ENCODE data around the gene HSPA9. TPM values are rescaled to one million over a fixed set of nuclear protein-coding genes. Genes with fewer than 3 reads are reported as not detected.

Gene HSPA9
- polyA plus RNA-seq, 2 of the 4 experiments (the other 2 are of a cell fraction): 417 to 615 TPM

DNA sequence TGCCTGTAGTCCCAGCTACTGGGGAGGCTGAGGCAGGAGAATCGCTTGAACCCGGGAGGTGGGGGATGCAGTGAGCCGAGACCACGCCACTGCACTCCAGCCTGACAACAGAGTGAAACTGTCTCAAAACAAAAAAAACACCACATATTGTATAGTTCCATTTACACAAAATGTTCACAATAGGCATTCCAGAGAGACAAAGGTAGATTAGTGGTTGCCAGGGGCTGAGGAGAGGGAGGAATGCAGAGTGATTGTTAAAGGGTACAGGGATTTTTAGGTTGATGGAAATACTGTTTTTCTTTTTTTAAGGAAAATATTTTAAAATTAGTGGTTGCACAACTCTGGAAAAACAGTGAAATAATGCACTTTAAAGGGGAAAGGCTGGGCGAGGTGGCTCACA is 51.8 kb downstream of the HSPA9 start:
- no peak overlapping the region for H3K4me3 ChIP-seq
- WGBS (ENCODE audit: missing lambda C conversion rate): 94% methylated on average over 5 of the region's 5 CpGs
- POLR2A ChIA-PET: no interaction called here
- FAIRE-seq (no peak), ATAC-seq (no peak), DNase-seq (ENCODE audit: low read depth in 1 of 2, low spot score in 1 of 2) (no peak)
- H3K4me1 ChIP-seq: peaks cover 17% of the 10 kb centered on the region
- no peak overlapping the region for H3K4me2 ChIP-seq
- TF ChIP-seq BHLHE40 (IDR thresholded peaks at IDR 0.05; ENCODE audit: low read depth, low read length) (no peak), RCOR1 (IDR thresholded peaks at IDR 0.05; ENCODE audit: low read depth, low read length) (no peak), NPAS2 (CRISPR knock-in tag; IDR thresholded peaks at IDR 0.05; ENCODE audit: borderline replicate concordance) (no peak), RARB (CRISPR knock-in tag; IDR thresholded peaks at IDR 0.05) (no peak), PHF8 (IDR thresholded peaks at IDR 0.05; ENCODE audit: borderline replicate concordance, low read depth) (no peak), KDM5A (IDR thresholded peaks at IDR 0.05) (no peak), POLR2A (IDR thresholded peaks at IDR 0.05; ENCODE audit: low read length) (no peak), EP300 (IDR thresholded peaks at IDR 0.05) (no peak)
- H3K27ac ChIP-seq: no peak overlapping the region
- no peaks in the 10 kb centered on the region for H3K9me3 ChIP-seq
- CTCF ChIA-PET: no interaction called here

DNA sequence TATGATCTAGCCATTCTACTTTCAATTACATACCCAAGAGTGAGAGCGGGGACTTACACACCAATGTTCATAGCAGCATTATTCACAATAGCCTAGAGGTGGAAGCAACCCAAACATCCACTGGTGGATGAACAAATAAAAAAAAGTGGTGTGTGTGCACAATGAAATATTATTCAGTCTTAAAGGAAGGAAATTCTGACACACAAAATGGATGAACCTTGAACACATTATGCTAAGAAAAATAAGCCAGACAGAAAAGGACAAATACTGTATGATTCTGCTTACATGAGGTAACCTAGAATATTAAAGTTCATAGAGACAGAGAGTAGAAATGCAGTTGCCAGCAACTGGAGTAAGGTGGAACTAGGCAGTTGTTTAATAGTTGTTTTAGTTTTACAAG is 54.2 kb downstream of the HSPA9 start:
- no peak for FAIRE-seq
- ChIA-PET CTCF (interaction anchor here (1.6 kb wide), 1 partner anchor 17 kb away, joined by 6 read pairs; no protein-coding TSS in a partner anchor), POLR2A (interaction anchor here (0.5 kb wide), 1 partner anchor 15 kb away, joined by 3 read pairs; no protein-coding TSS in a partner anchor)
- Histone ChIP-seq H3K27ac (no peak overlapping the region), H3K9me3 (no peaks in the 10 kb centered on the region), H3K4me3 (no peak overlapping the region), H3K4me2 (no peak overlapping the region), H3K4me1 (peaks cover 13% of the 10 kb centered on the region)
- WGBS (ENCODE audit: missing lambda C conversion rate): 96% methylated on average over 1 of the region's 1 CpG
- TF ChIP-seq CBX8 (IDR thresholded peaks at IDR 0.05) (no peak), MAX (IDR thresholded peaks at IDR 0.05) (no peak), ESRRA (IDR thresholded peaks at IDR 0.05; ENCODE audit: borderline replicate concordance, low read length) (no peak), EHF (CRISPR knock-in tag; IDR thresholded peaks at IDR 0.05) (no peak), HES2 (IDR thresholded peaks at IDR 0.05) (no peak), NR3C1 (IDR thresholded peaks at IDR 0.05) (no peak), TP53 (CRISPR knock-in tag; IDR thresholded peaks at IDR 0.05) (no peak), PHF8 (IDR thresholded peaks at IDR 0.05; ENCODE audit: borderline replicate concordance, low read depth) (no peak), HEYL (CRISPR knock-in tag; IDR thresholded peaks at IDR 0.05) (no peak), CEBPB (IDR thresholded peaks at IDR 0.05) (no peak), MAZ (IDR thresholded peaks at IDR 0.05; ENCODE audit: borderline replicate concordance, low read depth, low read length) (no peak)
- ATAC-seq: 0 out of 6 replicates have a peak, but pooled peaks of 1 of the 2 experiments have one; percentile 17
- no peak for DNase-seq (ENCODE audit: low read depth in 1 of 2, low spot score in 1 of 2)

GRCh38 chr5:138517437-138517836 is 57.8 kb downstream of the HSPA9 start:
- CTCF ChIA-PET: interaction anchor here (1.1 to 6.0 kb wide), 3 partner anchors 14 to 68 kb away, joined by 4 to 53 read pairs (median 5); partner anchors contain the start of gene ETF1
- Histone ChIP-seq H3K4me3 (no peak overlapping the region), H3K4me2 (no peak overlapping the region), H3K9me3 (no peaks in the 10 kb centered on the region), H3K27ac (no peak overlapping the region), H3K4me1 (peaks cover 13% of the 10 kb centered on the region)
- WGBS (ENCODE audit: missing lambda C conversion rate): 89% methylated on average over 4 of the region's 4 CpGs
- TF ChIP-seq, protein P1, sequence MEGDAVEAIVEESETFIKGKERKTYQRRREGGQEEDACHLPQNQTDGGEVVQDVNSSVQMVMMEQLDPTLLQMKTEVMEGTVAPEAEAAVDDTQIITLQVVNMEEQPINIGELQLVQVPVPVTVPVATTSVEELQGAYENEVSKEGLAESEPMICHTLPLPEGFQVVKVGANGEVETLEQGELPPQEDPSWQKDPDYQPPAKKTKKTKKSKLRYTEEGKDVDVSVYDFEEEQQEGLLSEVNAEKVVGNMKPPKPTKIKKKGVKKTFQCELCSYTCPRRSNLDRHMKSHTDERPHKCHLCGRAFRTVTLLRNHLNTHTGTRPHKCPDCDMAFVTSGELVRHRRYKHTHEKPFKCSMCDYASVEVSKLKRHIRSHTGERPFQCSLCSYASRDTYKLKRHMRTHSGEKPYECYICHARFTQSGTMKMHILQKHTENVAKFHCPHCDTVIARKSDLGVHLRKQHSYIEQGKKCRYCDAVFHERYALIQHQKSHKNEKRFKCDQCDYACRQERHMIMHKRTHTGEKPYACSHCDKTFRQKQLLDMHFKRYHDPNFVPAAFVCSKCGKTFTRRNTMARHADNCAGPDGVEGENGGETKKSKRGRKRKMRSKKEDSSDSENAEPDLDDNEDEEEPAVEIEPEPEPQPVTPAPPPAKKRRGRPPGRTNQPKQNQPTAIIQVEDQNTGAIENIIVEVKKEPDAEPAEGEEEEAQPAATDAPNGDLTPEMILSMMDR (IDR thresholded peaks at IDR 0.05): no peak
- TF ChIP-seq RARB (CRISPR knock-in tag; IDR thresholded peaks at IDR 0.05): no peak
- no peak for TF ChIP-seq PHF8 (IDR thresholded peaks at IDR 0.05; ENCODE audit: borderline replicate concordance, low read depth)
- no peak for TF ChIP-seq POLR2AphosphoS2 (conservative IDR thresholded peaks at IDR 0.05; ENCODE audit: low read length)
- TF ChIP-seq JUN (IDR thresholded peaks at IDR 0.05): no peak
- no peak for TF ChIP-seq NR3C1 (IDR thresholded peaks at IDR 0.05)
- no peak for TF ChIP-seq EHF (CRISPR knock-in tag; IDR thresholded peaks at IDR 0.05)
- no peak for TF ChIP-seq RNF2 (IDR thresholded peaks at IDR 0.05; ENCODE audit: borderline replicate concordance, low read depth)
- no peak for TF ChIP-seq SMC3 (IDR thresholded peaks at IDR 0.05)
- FAIRE-seq (no peak), ATAC-seq (no peak), DNase-seq (ENCODE audit: low read depth in 1 of 2, low spot score in 1 of 2) (no peak)
- POLR2A ChIA-PET: no interaction called here
